Omental fat pad (tissue), 4 donors: Measurements from ENCODE around the gene ADAP1. TPM values are rescaled to one million over a fixed set of nuclear protein-coding genes. Genes with fewer than 3 reads are reported as not detected.
A peak's percentile ranks its signal among the peaks of the same experiment; 100 is the strongest.

Source experiments
- ATAC-seq: fragments of 150-250 bp; one replicate; pipeline ENCODE4 v1.9.1; 2016; ENCODE audit warnings: mild to moderate bottlenecking, moderate library complexity; ENCODE audit not compliant: low FRiP score
- DNase-seq: peaks from one replicate; pipeline ENCODE4 v3.0.0-alpha.2; 2019; ENCODE audit warnings: low spot score
- CTCF ChIP-seq, 3 donors: fragments of 450-650 bp; IDR thresholded peaks; one replicate each; pipeline ENCODE4 v1.5.1; 2016 to 2017; ENCODE audit warnings: antibody characterized with exemption in 3 of 3, mild to moderate bottlenecking in 3 of 3, moderate library complexity in 2 of 3
- total RNA-seq, 4 donors: library from RNA; depleted of rRNA; stranded (reverse); fragments of >200 nt; gene quantifications; one replicate each; pipeline ENCODE4 v1.1.0, GENCODE V29; 2016

The ADAP1 gene
- total RNA-seq, 4 donors from 2014 or later, result 6.7 to 21.7 (median 14.4) TPM

GRCh38 chr7:976901-977325, 22.4 kb upstream of the ADAP1 start:
- DNase-seq (no peak), ATAC-seq (no peak)
- no peak for TF ChIP-seq CTCF (IDR thresholded peaks at IDR 0.05)

- ATAC-seq (no peak), DNase-seq (no peak)
- no peak for TF ChIP-seq CTCF (IDR thresholded peaks at IDR 0.05)
Measured at GRCh38 chr7:975702-976473, 21.4 kb upstream of the ADAP1 start.

- DNase-seq, result peak; percentile 50
- TF ChIP-seq CTCF (IDR thresholded peaks at IDR 0.05), result no peak
Measured at GRCh38 chr7:974820-975681, 20.6 kb upstream of the ADAP1 start, which contains the start of gene COX19. TSS of gene COX19 (minus strand) at chr7:975549. CDS start at chr7:975509, 40 bp downstream.

GRCh38 chr7:974172-974571, 19.7 kb upstream of the ADAP1 start:
- TF ChIP-seq CTCF (IDR thresholded peaks at IDR 0.05), result no peak
- DNase-seq (no peak), ATAC-seq (no peak)

More at GRCh38 chr7:974820-975681, 20.6 kb upstream of the ADAP1 start, which contains the start of gene COX19:
- peak; percentile 99 for ATAC-seq

GRCh38 chr7:973312-973711, 18.8 kb upstream of the ADAP1 start:
- ATAC-seq (no peak), DNase-seq (no peak)
- no peak for TF ChIP-seq CTCF (IDR thresholded peaks at IDR 0.05)

GRCh38 chr7:972676-973309, 18.3 kb upstream of the ADAP1 start:
- no peak for DNase-seq
- TF ChIP-seq CTCF (IDR thresholded peaks at IDR 0.05), result no peak
- no peak for ATAC-seq
